AG10803 (cell line): ENCODE measurements around the gene TAF1C.

Experiments used
- DNase-seq: peaks from one replicate; pipeline ENCODE4 v3.0.0; 2010; ENCODE audit warnings: low read depth
- H3K4me3 ChIP-seq: 2 replicates; pipeline ENCODE4 v1.5.1; 2011; ENCODE audit warnings: mild to moderate bottlenecking, low read length, control low read depth
- CTCF ChIP-seq: conservative IDR thresholded peaks from 2 replicates; pipeline ENCODE4 v1.5.1; 2011; ENCODE audit warnings: mild to moderate bottlenecking, low read length, control low read depth, inconsistent platforms

The TAF1C gene

GRCh38 chr16:84174396-84174795 lies 12.5 kb downstream of the TAF1C start:
- TF ChIP-seq CTCF = no peak
- no peak for DNase-seq
- no peak overlapping the region for H3K4me3 ChIP-seq

GRCh38 chr16:84169765-84170310 lies 17.0 kb downstream of the TAF1C start:
- TF ChIP-seq CTCF = no peak
- DNase-seq = no peak
- H3K4me3 ChIP-seq = no peak overlapping the region

GRCh38 chr16:84166796-84167695 lies 19.8 kb downstream of the TAF1C start:
- DNase-seq = no peak
- TF ChIP-seq CTCF = no peak
- H3K4me3 ChIP-seq = no peak overlapping the region

GRCh38 chr16:84165746-84166145 lies 21.1 kb downstream of the TAF1C start:
- no peak for DNase-seq
- H3K4me3 ChIP-seq = no peak overlapping the region
- no peak for TF ChIP-seq CTCF

- DNase-seq = no peak
- TF ChIP-seq CTCF = no peak
- no peak overlapping the region for H3K4me3 ChIP-seq
Measured at GRCh38 chr16:84161801-84162200, 25.1 kb downstream of the TAF1C start.

GRCh38 chr16:84161037-84161436 lies 25.8 kb downstream of the TAF1C start:
- TF ChIP-seq CTCF = no peak
- DNase-seq = no peak
- H3K4me3 ChIP-seq = no peak overlapping the region

- H3K4me3 ChIP-seq = no peak overlapping the region
- no peak for DNase-seq
- TF ChIP-seq CTCF = no peak
Measured at GRCh38 chr16:84159800-84160199, 27.1 kb downstream of the TAF1C start.
